ENCODE data around the gene HSD17B10. TPM values are rescaled to one million over a fixed set of nuclear protein-coding genes. Genes with fewer than 3 reads are reported as not detected.
"Not testable (repeated sequence)": the region's sequence is repeated elsewhere in the genome, so short reads cannot be mapped to it uniquely, and the experiment has no call there.

The HSD17B10 gene
- total RNA-seq, 1 donor from 2014 or later: 72.0 TPM

DNA sequence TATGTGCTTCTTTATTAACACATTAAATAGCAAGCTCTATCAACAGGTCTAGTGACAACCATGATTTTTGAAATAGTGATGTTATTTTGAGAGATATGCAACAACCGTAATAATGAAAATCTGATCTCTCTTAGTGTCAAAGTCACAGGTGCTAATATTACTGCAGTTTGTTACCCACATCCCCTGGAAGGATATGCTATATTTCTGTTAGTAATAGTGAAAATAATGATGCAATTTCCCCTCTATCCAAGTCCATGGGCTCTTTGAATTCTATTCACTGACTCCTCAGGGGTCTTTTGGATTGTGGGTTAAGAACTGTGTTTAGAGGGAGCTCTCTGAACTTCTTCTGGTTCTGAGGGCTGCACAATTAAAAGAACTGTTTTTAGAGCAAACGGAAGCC, 3.0 kb upstream of the HSD17B10 start:
- DNase-seq (ENCODE audit: low read depth): no peak

DNA sequence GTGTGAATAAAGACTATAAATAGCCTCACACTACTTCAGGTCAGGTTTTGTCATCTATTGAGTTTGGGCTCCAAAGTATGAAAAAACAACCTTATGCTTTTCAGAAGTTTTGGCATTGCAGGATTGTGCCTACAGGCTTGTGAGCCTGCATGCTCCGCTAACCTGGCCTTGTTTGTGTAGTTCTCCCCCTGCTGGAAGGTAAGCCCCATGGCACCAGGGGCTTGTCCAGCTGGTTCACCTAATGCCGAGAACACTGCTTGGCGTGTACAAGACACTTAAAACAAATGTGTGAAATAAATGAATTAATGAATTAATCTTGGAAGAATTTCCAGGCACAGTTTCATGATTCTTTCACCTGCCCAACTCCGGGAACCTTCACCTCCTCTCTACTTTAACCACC, 1.8 kb upstream of the HSD17B10 start:
- DNase-seq (ENCODE audit: low read depth): peak; percentile 65

DNA sequence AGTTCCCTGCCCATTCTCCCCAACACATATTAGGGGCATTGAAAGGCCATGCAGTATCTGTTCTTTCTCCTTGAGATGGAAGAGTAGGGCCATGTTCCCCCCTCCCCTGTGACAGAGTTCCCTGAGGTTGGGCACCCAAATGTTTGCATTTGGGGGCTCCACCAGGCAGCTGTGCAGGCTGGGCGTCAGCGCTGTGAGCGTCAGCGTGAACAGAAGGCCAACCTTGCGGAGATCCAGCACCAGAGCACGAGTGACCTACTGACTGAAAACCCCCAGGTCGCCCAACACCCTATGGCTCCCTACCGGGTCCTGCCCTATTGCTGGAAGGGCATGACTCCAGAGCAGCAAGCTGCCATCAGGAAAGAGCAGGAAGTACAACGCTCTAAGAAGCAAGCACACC, 3.9 kb downstream of the HSD17B10 start:
- DNase-seq (ENCODE audit: low read depth): no peak

DNA sequence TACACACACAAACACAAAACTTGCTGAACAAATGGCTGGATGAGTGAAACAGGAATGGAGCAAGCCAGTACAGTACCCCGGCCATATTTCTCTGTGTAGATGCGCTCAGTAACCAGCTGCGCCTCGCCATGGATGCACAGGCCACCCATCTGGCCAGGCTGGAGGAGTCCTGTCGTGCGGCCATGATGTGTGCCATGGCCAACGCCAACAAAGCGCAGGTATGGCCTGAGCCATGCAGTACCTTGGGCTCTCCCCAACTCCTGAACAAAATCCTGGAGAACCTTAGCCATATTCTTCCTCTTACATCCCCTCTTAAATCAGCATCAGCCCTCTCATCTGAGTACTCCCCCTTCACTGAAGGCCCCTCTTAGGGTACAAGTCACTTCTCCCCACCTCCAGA, 4.4 kb downstream of the HSD17B10 start:
- DNase-seq (ENCODE audit: low read depth): no peak

DNA sequence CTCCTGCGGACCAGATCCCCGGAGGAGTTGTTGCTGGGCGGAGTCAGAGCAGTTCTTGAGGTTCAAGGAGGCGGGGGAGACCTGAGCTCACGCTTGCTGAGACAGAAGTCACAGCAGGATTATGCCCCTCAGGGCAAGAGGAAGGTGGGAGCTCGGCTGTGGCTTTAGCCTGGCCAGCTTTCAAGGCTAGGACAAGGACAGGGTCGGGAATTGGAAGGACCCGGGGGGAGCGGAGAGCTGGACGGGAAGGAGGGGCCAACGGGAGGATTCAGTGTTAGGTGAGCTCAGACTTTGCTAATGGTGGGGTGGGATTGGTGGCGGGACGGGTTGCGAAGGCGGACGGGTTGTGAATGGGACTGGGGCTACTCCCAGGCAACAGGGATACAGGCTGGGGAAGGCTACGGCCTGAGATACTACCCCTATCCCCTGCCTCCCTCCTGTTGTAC, 11.3 kb downstream of the HSD17B10 start, which contains the start of gene RIBC1:
TSS of gene RIBC1 (plus strand) at position 13 of the 446 bp plus-strand sequence. CDS start 3,404 bp downstream, outside the sequence.
- DNase-seq (ENCODE audit: low read depth): no peak

DNA sequence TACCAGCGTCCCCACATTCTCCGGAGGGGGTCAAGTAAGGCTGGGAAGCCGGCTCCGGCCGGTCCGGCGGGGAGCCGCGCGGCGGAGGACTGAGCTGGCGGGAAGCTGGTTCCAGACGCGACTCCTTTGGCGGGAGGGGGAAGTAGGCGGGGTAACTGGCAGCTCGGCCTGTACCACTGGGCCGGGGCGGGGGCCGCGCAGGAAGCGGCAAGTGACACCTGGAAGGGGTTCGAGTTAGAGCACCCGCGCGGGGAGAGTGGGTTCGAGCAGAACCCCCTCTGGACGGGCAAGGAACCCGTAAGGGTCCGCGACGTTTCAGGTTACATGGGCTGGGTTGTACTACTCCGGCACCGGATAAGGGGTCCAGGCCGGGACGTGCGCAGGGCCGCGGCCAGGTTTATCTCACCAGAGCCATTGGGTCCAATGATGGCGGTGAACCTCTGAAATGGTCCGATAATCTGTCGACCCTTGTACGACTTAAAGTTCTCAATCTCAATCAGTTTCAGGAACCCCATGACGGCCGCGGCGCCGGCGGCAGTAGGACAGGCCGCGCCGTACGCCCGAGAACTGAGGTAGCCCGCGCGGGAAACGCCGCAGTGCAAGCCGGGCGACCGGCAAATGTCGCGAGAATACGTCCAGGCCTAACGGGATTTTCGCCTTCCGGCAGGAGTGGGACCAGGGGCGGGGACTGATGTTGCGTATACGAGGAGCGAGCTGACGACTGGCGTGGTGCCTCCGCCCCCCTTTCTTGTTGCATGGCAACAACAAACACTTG, 11.9 kb downstream of the HSD17B10 start, which contains the start of gene SMC1A:
TSS of gene SMC1A (minus strand) at position 569 of the 775 bp plus-strand sequence. CDS start at position 515, 54 bp downstream.
- DNase-seq (ENCODE audit: low read depth): peak; percentile 95

DNA sequence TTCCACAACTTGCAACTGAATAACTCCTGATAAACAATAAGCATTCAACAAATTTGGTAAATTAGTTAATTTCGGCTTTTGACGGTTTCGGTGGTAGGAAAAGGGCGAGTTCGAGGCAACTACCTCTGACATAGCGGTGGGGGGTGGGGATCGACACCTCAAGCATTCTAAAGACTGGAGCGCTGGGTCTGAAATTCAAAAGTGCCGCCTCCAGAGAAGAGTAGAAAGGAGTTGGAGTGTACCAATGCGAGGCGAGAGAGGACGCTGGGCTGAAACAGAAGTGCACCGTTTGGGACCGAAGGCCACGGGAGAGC, 12.4 kb downstream of the HSD17B10 start:
- DNase-seq (ENCODE audit: low read depth): peak; percentile 27

DNA sequence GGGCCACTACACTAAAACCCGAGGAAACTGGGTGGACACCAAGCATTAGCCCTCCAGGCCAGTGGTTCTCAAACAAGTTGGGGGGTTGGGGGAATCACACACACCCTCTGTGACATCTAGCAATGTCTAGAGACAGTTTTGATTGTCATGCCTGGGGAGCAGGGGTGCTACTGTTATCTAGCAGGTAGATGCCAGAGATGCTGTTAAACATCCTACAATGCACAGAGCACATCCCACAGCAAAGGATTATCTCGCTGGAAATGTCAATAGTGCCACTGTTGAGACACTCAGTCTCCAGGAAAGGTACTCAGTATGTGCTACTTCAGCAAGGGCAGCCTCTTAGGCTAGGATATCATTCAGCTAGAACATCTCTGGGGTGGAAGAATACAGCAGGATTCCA, 13.0 kb downstream of the HSD17B10 start:
- DNase-seq (ENCODE audit: low read depth): no peak

DNA sequence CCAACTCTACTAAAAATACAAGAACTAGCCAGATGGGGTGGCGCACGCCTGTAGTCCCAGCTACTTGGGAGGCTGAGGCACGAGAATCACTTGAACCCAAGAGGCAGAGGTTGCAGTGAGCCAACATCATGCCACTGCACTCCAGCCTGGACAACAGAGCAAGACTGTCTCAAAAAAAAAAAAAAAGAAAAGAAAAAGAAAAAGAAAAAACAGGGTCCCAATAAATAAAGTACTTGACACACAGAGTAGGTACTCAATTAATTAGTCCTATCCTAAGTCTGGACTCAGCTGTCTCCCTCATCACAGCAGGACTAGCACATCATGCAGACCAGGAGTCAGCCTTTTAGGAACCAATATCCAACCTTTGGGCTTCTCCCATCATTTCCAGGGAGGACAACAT, 13.8 kb downstream of the HSD17B10 start:
- not testable (repeated sequence) for DNase-seq (ENCODE audit: low read depth)

DNA sequence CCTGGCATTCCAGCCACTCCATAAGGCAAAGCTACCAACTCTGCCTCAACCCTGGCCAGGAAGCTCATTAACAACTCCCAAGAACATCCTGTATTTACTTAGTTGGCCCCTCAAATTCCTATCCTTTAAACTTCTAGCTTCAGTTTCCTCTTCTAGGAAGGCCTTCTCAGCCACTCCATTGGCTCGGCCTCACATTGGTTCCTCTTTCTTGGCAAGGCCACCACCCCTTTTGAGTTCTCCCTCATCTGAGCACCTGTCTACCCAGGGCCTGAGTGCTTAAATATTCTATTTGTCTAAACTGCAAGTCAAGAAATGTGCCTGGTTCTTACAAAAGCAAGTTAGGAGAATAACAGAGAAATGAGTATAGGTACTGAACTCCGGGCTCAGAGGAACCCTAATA, 21.7 kb downstream of the HSD17B10 start:
- no peak for DNase-seq (ENCODE audit: low read depth)

DNA sequence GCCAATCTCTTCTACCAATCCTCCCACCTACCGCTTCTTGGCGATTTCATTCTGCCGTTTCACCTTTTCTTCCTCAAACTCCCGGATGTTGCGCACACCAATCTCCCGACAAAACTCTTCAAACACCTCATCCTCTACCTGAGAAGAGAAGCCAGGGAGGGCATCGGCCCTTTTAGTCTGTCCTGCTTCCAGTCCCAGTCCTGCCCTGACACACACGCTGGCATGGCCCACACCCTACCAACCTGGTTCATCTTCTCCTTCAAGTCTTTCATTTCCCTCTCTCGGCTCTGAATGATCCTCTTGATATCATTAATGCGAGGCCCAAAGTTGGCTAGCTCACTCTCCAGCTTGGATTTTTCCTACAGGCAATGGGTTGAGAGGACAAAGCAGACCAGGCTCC, 30.6 kb downstream of the HSD17B10 start:
- DNase-seq (ENCODE audit: low read depth): no peak

DNA sequence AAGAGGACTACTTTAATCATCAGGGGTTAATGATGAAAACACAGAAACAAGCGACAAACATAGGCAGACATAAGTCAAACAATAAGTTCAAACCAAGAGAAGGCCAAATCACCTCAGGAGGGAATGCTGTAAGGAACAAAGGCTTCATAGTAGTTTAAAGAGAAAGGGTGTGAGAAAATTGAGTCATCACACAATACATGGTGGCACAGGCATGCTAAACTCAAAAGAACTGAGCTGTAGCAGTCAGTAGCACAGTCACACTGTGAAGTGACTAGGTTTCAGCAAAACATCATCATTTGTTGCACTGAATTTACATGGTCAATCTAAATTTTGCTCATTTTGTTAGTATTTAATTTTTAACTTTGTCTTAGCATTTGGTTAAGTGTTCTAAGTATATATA, 36.0 kb downstream of the HSD17B10 start:
- no peak for DNase-seq (ENCODE audit: low read depth)

DNA sequence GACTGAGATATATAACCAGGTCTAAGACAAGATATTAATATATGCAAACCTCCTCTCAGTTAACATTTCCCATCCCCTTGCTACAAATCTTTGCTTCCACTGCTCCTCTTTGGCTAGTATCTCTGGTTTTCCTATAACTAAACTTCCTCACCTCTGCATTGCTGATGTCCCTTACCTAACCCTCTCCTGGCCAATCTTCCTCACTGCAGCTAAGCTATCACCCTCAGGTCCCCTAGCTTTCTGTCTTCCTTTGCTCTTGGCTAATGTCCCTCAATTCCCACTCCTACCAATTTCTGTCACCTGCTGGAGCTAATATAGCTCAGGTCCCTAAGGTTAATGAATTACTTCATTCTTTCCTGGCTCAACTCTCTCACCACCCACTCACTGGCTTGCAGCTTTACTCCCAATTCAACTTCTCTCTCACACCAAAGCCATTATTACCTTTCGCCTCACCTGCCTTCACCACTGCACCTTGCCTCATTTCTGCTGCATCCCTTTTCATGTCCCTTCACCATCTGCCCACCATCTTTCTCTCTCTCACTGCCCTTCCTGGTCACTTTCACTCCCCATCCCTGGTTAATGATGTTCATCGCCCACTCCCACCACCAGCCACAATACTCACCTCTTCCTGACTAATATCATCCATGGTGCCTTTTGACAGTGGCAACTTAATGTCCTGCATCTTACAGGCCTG, 38.4 kb downstream of the HSD17B10 start:
- no peak for DNase-seq (ENCODE audit: low read depth)

DNA sequence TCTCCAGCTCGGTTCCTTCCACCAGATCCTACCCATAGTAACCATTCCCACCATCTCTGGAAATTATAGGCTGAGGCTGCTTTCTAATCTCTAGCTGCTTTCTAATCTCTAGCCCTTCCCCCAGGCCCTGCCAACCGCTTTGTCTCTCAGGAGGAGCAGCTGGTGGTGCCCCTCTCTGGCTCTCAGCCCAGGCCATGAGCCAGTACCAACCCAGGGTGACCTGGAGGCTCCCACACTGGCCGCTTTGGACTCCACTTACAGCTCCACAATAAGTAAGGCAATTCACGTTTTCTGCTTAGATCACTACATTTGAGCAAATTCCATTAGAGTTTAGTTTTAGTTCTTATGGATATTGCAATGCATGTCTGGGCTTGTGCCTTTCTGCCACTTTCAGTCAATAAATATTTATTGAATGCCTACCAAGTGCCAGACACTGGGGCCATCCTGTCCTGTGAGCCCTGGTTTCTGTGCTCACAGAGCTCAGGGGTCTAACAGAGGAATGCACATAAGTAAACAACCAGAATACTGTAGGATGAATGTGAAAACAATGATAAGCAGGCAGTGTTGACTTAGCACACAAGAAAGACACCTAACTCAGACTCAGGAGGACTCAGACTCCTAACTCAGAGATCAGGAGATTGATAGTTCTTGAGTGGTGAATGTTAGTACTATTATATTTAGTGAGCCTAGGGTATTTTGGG, 50.6 kb downstream of the HSD17B10 start:
- no peak for DNase-seq (ENCODE audit: low read depth)

Other genes with a start within 250 kb of the HSD17B10 start
- gene KDM5C, start 209.2 kb downstream of the HSD17B10 start, total RNA-seq: 51.6 and 126 TPM in 2 replicates
- gene IQSEC2, start 152.8 kb downstream of the HSD17B10 start, total RNA-seq: 8.2 and 17.8 TPM in 2 replicates
- gene SMC1A, start 11.7 kb downstream of the HSD17B10 start, total RNA-seq: 6.8 and 40.7 TPM in 2 replicates
- gene RIBC1, start 11.5 kb downstream of the HSD17B10 start, total RNA-seq: 1.2 and 2.8 TPM in 2 replicates